Measurements from ENCODE around the gene BMP15. TPM values are rescaled to one million over a fixed set of nuclear protein-coding genes. Genes with fewer than 3 reads are reported as not detected.

Gene BMP15
- total and polyA plus RNA-seq, 2 donors (not counting 1 experiment from before 2014, with no cell fraction given): not detected

- Mint-ChIP-seq H3K4me1 (no peaks in the 10 kb centered on the region), H3K9me3 (ENCODE audit: insufficient read depth) (no peaks in the 10 kb centered on the region), H3K27ac (no peak overlapping the region), H3K4me3 (no peak overlapping the region), H3K27me3 (peaks cover 13% of the 10 kb centered on the region)
- ATAC-seq (ENCODE audit: low read depth) (no peak), DNase-seq (no peak)
- Histone ChIP-seq H3K79me2 (ENCODE audit: control insufficient read depth, insufficient read depth, low read length) (no peaks in the 10 kb centered on the region), H2AFZ (ENCODE audit: insufficient read depth, low read depth, low read length, poor library complexity, severe bottlenecking) (no peak overlapping the region), H3K4me2 (replicated peaks; ENCODE audit: low read depth, low read length, poor library complexity, severe bottlenecking) (no peak overlapping the region), H3K4me3 (ENCODE audit: control extremely low read depth in 1 of 5, extremely low read depth in 1 of 5, insufficient read depth in 1 of 5, low read depth in 2 of 5, low read length in 4 of 5) (no peak overlapping the region), H3K4me1 (ENCODE audit: control insufficient read depth in 2 of 2, insufficient read depth in 2 of 2, low read length in 2 of 2) (no peaks in the 10 kb centered on the region), H3K9me3 (ENCODE audit: control extremely low read depth in 1 of 3, control insufficient read depth in 2 of 3, insufficient read depth in 1 of 3, low read length in 2 of 3) (no peaks in the 10 kb centered on the region), H3K27ac (ENCODE audit: low read length in 2 of 2) (no peak overlapping the region), H3K36me3 (replicated peaks in 1 of 2; ENCODE audit: control extremely low read depth in 1 of 2, control insufficient read depth in 1 of 2, extremely low read depth in 1 of 2, insufficient read depth in 2 of 2, low read length in 1 of 2) (no peaks in the 10 kb centered on the region), H4K20me1 (ENCODE audit: control insufficient read depth, insufficient read depth, low read length, poor library complexity, severe bottlenecking) (no peaks in the 10 kb centered on the region), H3K9ac (ENCODE audit: low read length) (no peak overlapping the region), H3K27me3 (replicated peaks in 1 of 4; ENCODE audit: control extremely low read depth in 1 of 4, control insufficient read depth in 3 of 4, insufficient read depth in 4 of 4, low read length in 3 of 4) (no peaks in the 10 kb centered on the region)
- no CpG with 5 or more reads among the region's 6 CpGs for WGBS (ENCODE audit: insufficient coverage)
- TF ChIP-seq, protein P1, sequence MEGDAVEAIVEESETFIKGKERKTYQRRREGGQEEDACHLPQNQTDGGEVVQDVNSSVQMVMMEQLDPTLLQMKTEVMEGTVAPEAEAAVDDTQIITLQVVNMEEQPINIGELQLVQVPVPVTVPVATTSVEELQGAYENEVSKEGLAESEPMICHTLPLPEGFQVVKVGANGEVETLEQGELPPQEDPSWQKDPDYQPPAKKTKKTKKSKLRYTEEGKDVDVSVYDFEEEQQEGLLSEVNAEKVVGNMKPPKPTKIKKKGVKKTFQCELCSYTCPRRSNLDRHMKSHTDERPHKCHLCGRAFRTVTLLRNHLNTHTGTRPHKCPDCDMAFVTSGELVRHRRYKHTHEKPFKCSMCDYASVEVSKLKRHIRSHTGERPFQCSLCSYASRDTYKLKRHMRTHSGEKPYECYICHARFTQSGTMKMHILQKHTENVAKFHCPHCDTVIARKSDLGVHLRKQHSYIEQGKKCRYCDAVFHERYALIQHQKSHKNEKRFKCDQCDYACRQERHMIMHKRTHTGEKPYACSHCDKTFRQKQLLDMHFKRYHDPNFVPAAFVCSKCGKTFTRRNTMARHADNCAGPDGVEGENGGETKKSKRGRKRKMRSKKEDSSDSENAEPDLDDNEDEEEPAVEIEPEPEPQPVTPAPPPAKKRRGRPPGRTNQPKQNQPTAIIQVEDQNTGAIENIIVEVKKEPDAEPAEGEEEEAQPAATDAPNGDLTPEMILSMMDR (IDR thresholded peaks at IDR 0.05): no peak
- TF ChIP-seq EZH2 (IDR thresholded peaks at IDR 0.05; ENCODE audit: borderline replicate concordance, insufficient read depth, low read depth, low read length, poor library complexity, severe bottlenecking): no peak
- ChIA-PET POLR2A (no interaction called here), CTCF (no interaction called here)
- intact Hi-C loops (cut with micrococcal nuclease): no loop called here
These were observed 45.2 kb upstream of the BMP15 start for GRCh38 chrX:50865311-50865710.

GRCh38 chrX:50871922-50872453 lies 38.5 kb upstream of the BMP15 start:
- Mint-ChIP-seq H3K4me3 (no peak overlapping the region), H3K4me1 (no peaks in the 10 kb centered on the region), H3K27ac (no peak overlapping the region), H3K27me3 (peaks cover 6% of the 10 kb centered on the region), H3K9me3 (ENCODE audit: insufficient read depth) (no peaks in the 10 kb centered on the region)
- H3K4me1 ChIP-seq (ENCODE audit: control insufficient read depth in 2 of 2, insufficient read depth in 2 of 2, low read length in 2 of 2): no peaks in the 10 kb centered on the region
- TF ChIP-seq EZH2 (IDR thresholded peaks at IDR 0.05; ENCODE audit: borderline replicate concordance, insufficient read depth, low read depth, low read length, poor library complexity, severe bottlenecking): no peak
- TF ChIP-seq, protein P1 (IDR thresholded peaks at IDR 0.05): no peak
- intact Hi-C loops (cut with micrococcal nuclease): no loop called here
- H3K4me2 ChIP-seq (replicated peaks; ENCODE audit: low read depth, low read length, poor library complexity, severe bottlenecking): no peak overlapping the region
- CTCF ChIA-PET: no interaction called here
- H3K4me3 ChIP-seq (ENCODE audit: control extremely low read depth in 1 of 5, extremely low read depth in 1 of 5, insufficient read depth in 1 of 5, low read depth in 2 of 5, low read length in 4 of 5): no peak overlapping the region
- ATAC-seq (ENCODE audit: low read depth) (no peak), DNase-seq (no peak)
- no peak overlapping the region for H2AFZ ChIP-seq (ENCODE audit: insufficient read depth, low read depth, low read length, poor library complexity, severe bottlenecking)
- H3K36me3 ChIP-seq (replicated peaks in 1 of 2; ENCODE audit: control extremely low read depth in 1 of 2, control insufficient read depth in 1 of 2, extremely low read depth in 1 of 2, insufficient read depth in 2 of 2, low read length in 1 of 2): no peaks in the 10 kb centered on the region
- no peaks in the 10 kb centered on the region for H3K9me3 ChIP-seq (ENCODE audit: control extremely low read depth in 1 of 3, control insufficient read depth in 2 of 3, insufficient read depth in 1 of 3, low read length in 2 of 3)
- no peaks in the 10 kb centered on the region for H3K27me3 ChIP-seq (replicated peaks in 1 of 4; ENCODE audit: control extremely low read depth in 1 of 4, control insufficient read depth in 3 of 4, insufficient read depth in 4 of 4, low read length in 3 of 4)
- POLR2A ChIA-PET: no interaction called here
- no peaks in the 10 kb centered on the region for H4K20me1 ChIP-seq (ENCODE audit: control insufficient read depth, insufficient read depth, low read length, poor library complexity, severe bottlenecking)
- H3K79me2 ChIP-seq (ENCODE audit: control insufficient read depth, insufficient read depth, low read length): no peaks in the 10 kb centered on the region
- no CpG with 5 or more reads among the region's 1 CpG for WGBS (ENCODE audit: insufficient coverage)
- H3K9ac ChIP-seq (ENCODE audit: low read length): no peak overlapping the region
- H3K27ac ChIP-seq (ENCODE audit: low read length in 2 of 2): no peak overlapping the region
